GM21717 (cell line): ENCODE measurements around the gene IFT172.
"Not testable (repeated sequence)": the region's sequence is repeated elsewhere in the genome, so short reads cannot be mapped to it uniquely, and the experiment has no call there.

Experiments used
- ATAC-seq: cut with Tn5 transposase; IDR thresholded peaks from one replicate; pipeline ENCODE4 v1.9.1; 2021; ENCODE audit warnings: mild to moderate bottlenecking, moderate library complexity; ENCODE audit not compliant: unreplicated experiment

Gene IFT172

GRCh38 chr2:27428213-27428977 lies 61.1 kb downstream of the IFT172 start, which contains the start of gene NRBP1:
Gene NRBP1 (plus strand): TSS chr2:27428631. CDS start chr2:27433274, 4,643 bp downstream.
- peak; percentile 84 for ATAC-seq

- ATAC-seq = no peak
Observed at GRCh38 chr2:27427863-27428212, 61.7 kb downstream of the IFT172 start.

- not testable (repeated sequence) for ATAC-seq
Observed at GRCh38 chr2:27425039-27425438, 64.5 kb downstream of the IFT172 start.

GRCh38 chr2:27422958-27423357 lies 66.6 kb downstream of the IFT172 start:
- ATAC-seq = no peak

- ATAC-seq = no peak
Observed at GRCh38 chr2:27421660-27422250, 67.8 kb downstream of the IFT172 start.

GRCh38 chr2:27420996-27421395 lies 68.5 kb downstream of the IFT172 start:
- no peak for ATAC-seq

GRCh38 chr2:27416151-27416550 lies 73.4 kb downstream of the IFT172 start:
- ATAC-seq = no peak

GRCh38 chr2:27412419-27413152 lies 77.0 kb downstream of the IFT172 start:
- no peak for ATAC-seq

GRCh38 chr2:27409321-27410073 lies 80.0 kb downstream of the IFT172 start, which contains the start of gene PPM1G:
Gene PPM1G (minus strand): TSS chr2:27409591. CDS start chr2:27409422, 169 bp downstream.
- peak; percentile 94 for ATAC-seq

GRCh38 chr2:27408601-27409320 lies 80.8 kb downstream of the IFT172 start:
- peak; percentile 34 for ATAC-seq

- no peak for ATAC-seq
Observed at GRCh38 chr2:27407798-27408491, 81.6 kb downstream of the IFT172 start.

- ATAC-seq = no peak
Observed at GRCh38 chr2:27400348-27401135, 89.0 kb downstream of the IFT172 start.

GRCh38 chr2:27398962-27399361 lies 90.6 kb downstream of the IFT172 start:
- no peak for ATAC-seq
